Spinal cord (tissue), 10 donors: ENCODE measurements around the gene SLC6A2. TPM values are rescaled to one million over a fixed set of nuclear protein-coding genes. Genes with fewer than 3 reads are reported as not detected.
"Not testable (repeated sequence)": the region's sequence is repeated elsewhere in the genome, so short reads cannot be mapped to it uniquely, and the experiment has no call there.

Experiments
- DNase-seq, 6 donors: peaks; one replicate each; pipeline versions ENCODE4 v3.0.0 to v3.0.0-alpha.2; 2013 to 2015; ENCODE audit warnings: low spot score in 6 of 6, low read depth in 4 of 6
- H3K27ac ChIP-seq: one replicate; pipeline ENCODE4 v1.5.1; 2013; ENCODE audit warnings: low read depth, low read length, control low read depth
- H3K27me3 ChIP-seq: one replicate; pipeline ENCODE4 v1.6.1; 2013; ENCODE audit warnings: low read length; ENCODE audit not compliant: control insufficient read depth, insufficient read depth
- H3K36me3 ChIP-seq: one replicate; pipeline ENCODE4 v1.6.1; 2013; ENCODE audit warnings: low read length; ENCODE audit not compliant: control insufficient read depth, insufficient read depth
- H3K4me1 ChIP-seq: one replicate; pipeline ENCODE4 v1.6.1; 2013; ENCODE audit warnings: low read length; ENCODE audit not compliant: control insufficient read depth, insufficient read depth
- H3K4me3 ChIP-seq: one replicate; pipeline ENCODE4 v1.5.1; 2013; ENCODE audit warnings: low read depth, low read length, control low read depth
- H3K9me3 ChIP-seq: one replicate; pipeline ENCODE4 v1.6.1; 2013; ENCODE audit warnings: low read length; ENCODE audit not compliant: control insufficient read depth, insufficient read depth
- WGBS: methylation state at CpG from one replicate; pipeline ENCODE4 v1.1.5; 2013; ENCODE audit warnings: missing lambda C conversion rate; ENCODE audit not compliant: insufficient coverage; 5-methylcytosine and 5-hydroxymethylcytosine counted together
- long read RNA-seq, 4 donors: transcript quantifications; one replicate each; lab custom pipeline, GENCODE V29; 2026
- polyA plus RNA-seq, 2 donors: library from polyadenylated mRNA; unstranded; fragments of 120-200 nt; gene quantifications; one replicate each; pipeline ENCODE4 v1.2.1, GENCODE V29; 2013; ENCODE audit not compliant: insufficient read length in 2 of 2
- total RNA-seq, 2 donors: library from RNA; depleted of rRNA in 1 of 2; stranded (reverse); fragments of 120-200 nt in 1 of 2; fragments of >200 nt in 1 of 2; gene quantifications; one replicate each; pipeline versions ENCODE4 v1.2.3 to v1.2.4, GENCODE V29; 2013 to 2014
- donor health status: healthy.

SLC6A2 gene
- under 1 TPM; 0.11 to 0.89 TPM for total RNA-seq
- under 1 TPM; 0.14 to 0.23 TPM for polyA plus RNA-seq
- long read RNA-seq, donor 1, result 0 reads
- long read RNA-seq, donor 2, result 0 reads
- long read RNA-seq, donor 3, result 0 reads
- long read RNA-seq, donor 4, result 0 reads

DNA sequence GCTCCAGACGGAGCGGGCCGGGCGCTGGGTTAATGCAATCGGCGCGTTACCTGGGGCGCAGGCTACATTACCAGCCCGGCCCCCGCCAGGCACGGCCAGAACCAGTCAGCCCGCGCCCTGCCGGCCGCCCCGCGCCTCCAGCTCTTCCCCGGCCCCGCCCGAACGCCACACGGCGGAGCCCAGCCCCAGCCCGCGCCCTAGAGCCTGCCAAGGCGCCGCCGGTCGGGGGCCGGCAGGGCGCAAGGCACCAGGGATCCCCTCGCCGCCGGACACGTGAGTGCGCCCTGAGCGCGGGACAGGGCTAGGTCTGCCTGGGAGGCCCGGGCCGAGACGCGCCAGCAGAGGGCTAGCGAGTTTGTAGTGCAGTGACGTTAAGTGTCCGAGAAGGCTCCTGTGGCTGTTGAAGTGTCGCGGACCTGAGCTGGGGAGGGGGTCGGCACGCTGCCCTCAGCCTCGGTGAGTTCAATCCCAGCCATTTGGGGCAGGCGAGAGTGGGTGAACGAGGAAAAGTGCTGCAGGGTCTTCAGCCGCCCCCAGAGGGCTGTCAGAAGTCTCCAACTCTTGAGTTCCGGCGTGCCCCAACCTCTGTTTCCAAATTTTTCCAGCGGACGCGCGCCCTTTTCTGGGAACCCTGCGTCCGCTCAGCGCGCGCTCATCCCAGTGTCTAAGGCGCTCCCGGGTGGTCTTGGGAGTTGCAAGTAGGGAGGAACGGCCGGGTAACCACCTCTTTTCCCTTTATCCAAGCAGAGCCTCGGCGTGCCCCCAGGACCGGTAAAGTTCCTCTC, at the start of gene SLC6A2:
SLC6A2 (plus strand) TSS at position 92 of the 785 bp plus-strand sequence. CDS start 707 bp downstream, outside the sequence.
- H3K4me3 ChIP-seq, result no peak within 1 kb of the TSS
- H3K27ac ChIP-seq, result no peak within 1 kb of the TSS
- under 1% methylated on average over 69 of the region's 71 CpGs for WGBS
- peak in 2 of 6 donors; percentile 16 to 23 for DNase-seq
- no peaks in the 10 kb centered on the region for H3K36me3 ChIP-seq
- H3K9me3 ChIP-seq, result no peaks in the 10 kb centered on the region
- peaks cover 68% of the 10 kb centered on the region for H3K27me3 ChIP-seq
- H3K4me1 ChIP-seq, result peaks cover 23% of the 10 kb centered on the region

DNA sequence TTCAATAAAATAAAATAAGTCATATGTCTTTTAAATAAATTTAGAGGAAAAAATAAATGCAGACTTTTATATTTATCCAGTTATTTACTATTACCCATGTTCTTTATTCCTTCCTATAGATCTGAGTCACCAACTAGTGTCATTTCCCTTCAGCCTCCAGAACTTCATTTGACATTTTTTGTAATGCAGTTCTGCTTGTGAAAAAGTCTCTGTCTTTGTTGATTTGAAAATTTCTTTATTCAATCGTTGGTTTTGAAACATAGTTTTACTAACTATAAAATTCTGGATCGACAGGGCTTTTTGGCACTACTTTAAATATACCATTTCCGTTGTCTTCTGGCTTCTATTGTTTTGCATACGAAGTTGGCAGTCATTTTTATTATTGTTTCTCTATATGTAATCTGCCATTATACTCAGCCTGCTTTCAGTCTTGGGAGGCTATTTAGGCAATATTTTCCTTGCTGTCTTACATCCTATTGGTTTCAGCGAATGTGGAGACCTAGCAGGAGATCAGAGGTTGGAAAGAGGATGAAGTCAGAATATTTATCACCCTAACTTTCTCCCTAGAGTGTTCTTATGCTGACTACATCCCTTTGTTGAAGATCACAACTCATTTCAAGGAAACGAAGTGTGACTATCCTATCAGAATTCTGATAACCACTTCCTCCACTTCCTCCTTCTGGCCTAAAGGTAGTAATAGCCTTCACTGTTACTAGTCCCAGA, 42.0 kb upstream of the SLC6A2 start:
- H3K4me3 ChIP-seq, result no peak overlapping the region
- no peaks in the 10 kb centered on the region for H3K4me1 ChIP-seq
- H3K9me3 ChIP-seq, result no peaks in the 10 kb centered on the region
- H3K36me3 ChIP-seq, result no peaks in the 10 kb centered on the region
- no peaks in the 10 kb centered on the region for H3K27me3 ChIP-seq
- WGBS, result 67% methylated on average over 1 of the region's 6 CpGs
- DNase-seq, result no peak
- H3K27ac ChIP-seq, result no peak overlapping the region

DNA sequence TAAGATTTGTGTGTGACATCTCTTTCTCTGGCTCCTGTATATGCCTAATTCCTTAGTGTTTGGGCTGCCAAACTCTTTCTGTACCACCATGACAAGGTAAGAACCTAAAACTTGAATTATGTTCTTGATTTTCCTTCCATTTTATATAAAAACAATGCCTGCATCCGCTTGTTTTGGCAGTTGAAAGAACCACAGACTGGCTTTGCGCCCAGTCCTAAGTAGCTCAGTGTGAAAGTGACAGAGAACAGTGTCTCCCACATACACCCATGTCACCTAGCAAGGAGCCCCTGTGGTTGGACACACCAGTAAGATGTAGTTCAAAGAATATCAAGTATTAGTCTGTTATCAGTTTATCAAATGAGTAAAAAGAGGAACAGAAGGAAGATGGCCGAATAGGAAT, 40.7 kb upstream of the SLC6A2 start:
- Histone ChIP-seq H3K27me3 (no peaks in the 10 kb centered on the region), H3K9me3 (no peaks in the 10 kb centered on the region), H3K4me1 (no peaks in the 10 kb centered on the region), H3K4me3 (no peak overlapping the region), H3K27ac (no peak overlapping the region), H3K36me3 (no peaks in the 10 kb centered on the region)
- DNase-seq, result no peak
- WGBS, result 80% methylated on average over 3 of the region's 3 CpGs

DNA sequence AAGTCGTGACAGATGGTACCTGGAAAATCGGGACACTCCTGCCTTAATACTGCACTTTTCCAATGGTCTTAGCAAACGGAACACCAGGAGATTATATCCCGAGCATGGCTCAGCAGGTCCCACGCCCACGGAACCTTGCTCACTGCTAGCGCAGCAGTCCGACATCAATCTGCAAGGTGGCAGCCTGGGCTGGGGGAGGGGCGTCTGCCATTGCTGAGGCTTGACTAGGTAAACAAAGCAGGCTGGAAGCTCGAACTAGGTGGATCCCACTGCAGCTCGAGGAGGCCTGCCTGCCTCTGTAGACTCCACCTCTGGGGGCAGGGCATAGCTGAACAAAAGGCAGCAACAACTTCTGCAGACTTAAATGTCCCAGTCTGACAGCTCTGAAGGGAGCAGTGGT, 40.1 kb upstream of the SLC6A2 start:
- not testable (repeated sequence) for H3K9me3 ChIP-seq, H3K27ac ChIP-seq, H3K36me3 ChIP-seq, H3K27me3 ChIP-seq, H3K4me3 ChIP-seq, H3K4me1 ChIP-seq, DNase-seq
- 97% methylated on average over 11 of the region's 11 CpGs for WGBS

DNA sequence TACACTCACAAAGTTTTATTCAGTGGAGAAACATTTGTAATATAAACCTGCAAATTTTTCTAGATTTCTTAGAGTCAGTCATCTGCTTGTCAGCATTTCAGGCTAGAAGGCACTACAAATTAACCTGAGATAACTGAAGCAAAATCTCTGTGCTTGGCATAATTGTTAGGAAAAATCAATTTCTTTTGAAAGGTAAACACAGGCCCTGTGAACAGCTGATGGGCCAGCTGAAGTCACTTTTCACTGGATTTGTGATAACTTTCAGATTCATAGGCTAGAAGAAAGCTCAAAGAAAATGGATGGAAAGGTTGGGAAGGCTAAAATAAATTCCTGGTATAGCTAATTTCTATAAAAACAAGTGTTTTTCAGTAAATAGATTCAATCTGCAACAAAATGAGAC, 34.0 kb upstream of the SLC6A2 start:
- Histone ChIP-seq H3K36me3 (no peaks in the 10 kb centered on the region), H3K4me1 (no peaks in the 10 kb centered on the region), H3K27ac (no peak overlapping the region), H3K9me3 (no peaks in the 10 kb centered on the region), H3K27me3 (no peaks in the 10 kb centered on the region), H3K4me3 (no peak overlapping the region)
- DNase-seq, result no peak

DNA sequence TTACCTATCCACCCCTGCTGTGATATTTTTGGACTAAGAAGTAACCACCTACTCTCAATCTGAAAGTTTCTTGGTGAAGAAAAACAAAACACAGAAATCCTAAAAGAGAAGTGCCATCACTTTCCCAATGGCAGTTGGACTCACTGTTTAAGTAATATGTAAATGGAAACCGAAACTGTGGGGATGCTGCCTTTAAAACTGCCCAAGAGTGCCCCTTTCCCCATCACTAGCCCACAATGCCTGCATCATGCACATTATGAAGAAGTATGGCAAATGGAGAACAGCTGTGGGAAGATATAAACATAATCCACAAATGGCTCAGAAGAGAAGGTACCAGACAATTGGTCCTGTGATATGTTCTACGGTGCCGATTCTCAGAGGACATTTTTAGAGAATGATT, 33.5 kb upstream of the SLC6A2 start:
- Histone ChIP-seq H3K4me3 (no peak overlapping the region), H3K9me3 (no peaks in the 10 kb centered on the region), H3K27ac (no peak overlapping the region), H3K4me1 (no peaks in the 10 kb centered on the region), H3K36me3 (no peaks in the 10 kb centered on the region), H3K27me3 (no peaks in the 10 kb centered on the region)
- WGBS, result no CpG with 5 or more reads among the region's 3 CpGs
- DNase-seq, result no peak

DNA sequence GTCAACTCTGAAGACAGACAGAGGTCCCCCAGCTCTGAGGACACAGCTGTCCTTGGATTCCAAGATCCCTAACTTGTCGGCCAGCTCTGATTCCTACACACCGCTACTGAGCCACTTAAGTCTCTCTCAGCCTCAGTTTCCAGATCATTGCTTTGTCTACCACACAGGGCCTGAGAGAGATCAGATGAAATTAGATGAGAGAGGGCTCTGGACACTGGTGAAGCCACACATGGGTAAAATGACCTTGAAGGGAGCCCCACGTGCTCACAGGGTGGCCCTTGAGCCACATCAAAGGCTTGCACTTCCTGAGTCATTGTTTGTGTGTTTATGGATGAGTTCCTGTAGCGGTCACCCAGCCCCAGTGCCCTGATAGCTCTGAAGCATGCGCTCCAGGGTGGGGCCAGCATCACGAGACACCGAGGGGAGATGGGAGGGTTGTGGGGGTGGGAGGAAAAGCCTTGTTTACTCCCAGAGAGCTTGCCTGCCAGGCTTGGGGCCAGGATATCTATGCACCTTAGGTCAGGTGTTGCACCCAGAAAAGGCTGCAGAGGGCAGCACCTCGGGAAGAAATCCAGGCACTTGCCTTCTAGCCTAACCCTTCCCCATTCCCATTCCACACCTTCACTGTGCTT, 32.7 kb upstream of the SLC6A2 start:
- Histone ChIP-seq H3K4me1 (no peaks in the 10 kb centered on the region), H3K9me3 (no peaks in the 10 kb centered on the region), H3K27me3 (no peaks in the 10 kb centered on the region), H3K27ac (no peak overlapping the region), H3K36me3 (no peaks in the 10 kb centered on the region), H3K4me3 (no peak overlapping the region)
- DNase-seq, result no peak
- WGBS, result 12% methylated on average over 6 of the region's 8 CpGs

DNA sequence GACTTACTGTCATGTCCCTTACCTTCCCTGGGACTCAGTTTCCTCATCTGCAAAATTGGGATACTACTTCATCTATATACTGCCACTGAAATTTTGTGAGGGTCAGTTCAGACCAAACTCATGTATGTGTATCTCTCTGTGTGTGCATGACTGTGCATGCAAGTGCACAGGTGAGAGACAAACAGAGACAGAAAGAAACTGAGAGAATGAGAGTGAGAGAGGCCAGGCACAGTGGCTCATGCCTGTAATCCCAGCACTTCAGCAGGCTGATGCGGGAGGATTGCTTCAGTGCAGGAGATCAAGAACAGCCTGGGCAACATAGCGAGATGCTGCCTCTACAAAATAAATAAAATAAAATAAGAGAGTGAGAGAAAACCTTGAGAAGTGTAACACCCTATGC, 32.1 kb upstream of the SLC6A2 start:
- DNase-seq, result no peak
- no CpG with 5 or more reads among the region's 2 CpGs for WGBS
- H3K36me3 ChIP-seq, result no peaks in the 10 kb centered on the region
- H3K27ac ChIP-seq, result no peak overlapping the region
- H3K4me1 ChIP-seq, result no peaks in the 10 kb centered on the region
- H3K27me3 ChIP-seq, result no peaks in the 10 kb centered on the region
- no peak overlapping the region for H3K4me3 ChIP-seq
- H3K9me3 ChIP-seq, result no peaks in the 10 kb centered on the region

- Histone ChIP-seq H3K4me1 (no peaks in the 10 kb centered on the region), H3K27ac (no peak overlapping the region), H3K9me3 (no peaks in the 10 kb centered on the region), H3K27me3 (no peaks in the 10 kb centered on the region), H3K4me3 (no peak overlapping the region), H3K36me3 (no peaks in the 10 kb centered on the region)
- no peak for DNase-seq
- WGBS, result 98% methylated on average over 5 of the region's 5 CpGs
These were observed 31.1 kb upstream of the SLC6A2 start for GRCh38 chr16:55624696-55625095.
